Endothelial cell of umbilical vein (primary cell): ENCODE results near the gene TCF7L2. TPM values are rescaled to one million over a fixed set of nuclear protein-coding genes. Genes with fewer than 3 reads are reported as not detected.

ENCODE experiments used
- BruUV-seq: library from RNA; stranded (reverse); fragments of 400-500 nt; replicated peaks from 2 replicates; lab custom pipeline; 2021; lab: Mats Ljungman, UMichigan
- CTCF ChIA-PET: fragments of 300-600, 350-600 bp; sonication (Branson Sonifier 250); formaldehyde crosslinking; loops from one replicate; lab custom pipeline; 2021; ENCODE audit warnings: antibody characterized with exemption, inconsistent platforms; lab: Charles Lee
- POLR2A ChIA-PET: fragments of 300-600, 350-600 bp; sonication (Branson Sonifier 250); formaldehyde crosslinking; loops from one replicate; lab custom pipeline; 2021; ENCODE audit warnings: antibody characterized with exemption, inconsistent platforms; lab: Charles Lee
- DNase-seq: peaks from one replicate; pipeline ENCODE4 v3.0.0-alpha.2; 2011; ENCODE audit warnings: low read depth, low spot score
- FAIRE-seq: peaks from 2 replicates; lab custom pipeline; 2011; peaks lifted over from hg19 to GRCh38; lab: Jason Lieb, UNC
- H2AFZ ChIP-seq: 2 replicates; pipeline ENCODE4 v1.6.0; 2012; ENCODE audit warnings: low read depth, low read length, control low read depth, inconsistent platforms
- H3K27ac ChIP-seq: 2 replicates; pipeline ENCODE4 v1.5.1; 2011; ENCODE audit warnings: low read depth, mild to moderate bottlenecking, control low read depth, low read length, moderate library complexity; ENCODE audit not compliant: insufficient read depth
- H3K27me3 ChIP-seq, 2 experiments: 2 replicates each; pipeline versions ENCODE4 v1.6.0 to v1.6.1; 2011; ENCODE audit warnings: low read length in 2 of 2, mixed read lengths in 1 of 2; ENCODE audit not compliant: control insufficient read depth in 2 of 2, insufficient read depth in 2 of 2
- H3K36me3 ChIP-seq, 2 experiments: 2 replicates in 1 of 2; 3 replicates in 1 of 2; pipeline ENCODE4 v1.5.1; 2011; ENCODE audit warnings: low read length in 2 of 2, mild to moderate bottlenecking in 1 of 2, moderate library complexity in 1 of 2; ENCODE audit not compliant: control insufficient read depth in 2 of 2, insufficient read depth in 2 of 2; ENCODE audit errors: extremely low read depth in 1 of 2
- H3K4me1 ChIP-seq: 3 replicates; pipeline ENCODE4 v1.5.1; 2011; ENCODE audit warnings: mild to moderate bottlenecking, low read length; ENCODE audit not compliant: control insufficient read depth, insufficient read depth; ENCODE audit errors: extremely low read depth
- H3K4me2 ChIP-seq: 2 replicates; pipeline ENCODE4 v1.6.1; 2011; ENCODE audit warnings: low read length, control low read depth, mixed read lengths; ENCODE audit not compliant: insufficient read depth
- H3K4me3 ChIP-seq, 3 experiments: fragments of 200-600 bp in 1 of 3; sonication (generic), shearing (Covaris generic) in 1 of 3; replicated peaks in 1 of 3; 2 replicates each; pipeline ENCODE4 v1.5.1; 2011 to 2016; ENCODE audit warnings: control low read depth in 3 of 3, low read length in 3 of 3, mild to moderate bottlenecking in 2 of 3, inconsistent platforms in 1 of 3, low read depth in 1 of 3, moderate library complexity in 1 of 3; ENCODE audit not compliant: insufficient read depth in 1 of 3
- H3K79me2 ChIP-seq: 2 replicates; pipeline ENCODE4 v1.6.0; 2012; ENCODE audit warnings: low read length, inconsistent platforms; ENCODE audit not compliant: control insufficient read depth, insufficient read depth
- H3K9ac ChIP-seq: replicated peaks from 2 replicates; pipeline ENCODE3; 2011; ENCODE audit warnings: low read length, control low read depth; ENCODE audit not compliant: insufficient read depth; ENCODE audit errors: extremely low read depth
- H3K9me1 ChIP-seq: replicated peaks from 3 replicates; pipeline ENCODE4 v1.6.0; 2011; ENCODE audit warnings: mild to moderate bottlenecking, low read length; ENCODE audit not compliant: control insufficient read depth, insufficient read depth; ENCODE audit errors: extremely low read depth
- H3K9me3 ChIP-seq: replicated peaks from 2 replicates; pipeline ENCODE4 v1.5.1; 2012; ENCODE audit warnings: low read length, inconsistent platforms; ENCODE audit not compliant: control insufficient read depth, insufficient read depth
- H4K20me1 ChIP-seq: replicated peaks from 2 replicates; pipeline ENCODE3; 2011; ENCODE audit warnings: mild to moderate bottlenecking, low read length; ENCODE audit not compliant: control insufficient read depth, insufficient read depth; ENCODE audit errors: extremely low read depth
- CTCF ChIP-seq, 2 donors: IDR thresholded peaks; 1 replicate in 1 of 2; 2 replicates in 1 of 2; pipeline ENCODE4 v1.5.1; 2011; ENCODE audit warnings: low read length in 2 of 2, mild to moderate bottlenecking in 2 of 2, moderate library complexity in 2 of 2, control low read depth in 1 of 2, inconsistent platforms in 1 of 2, low read depth in 1 of 2; ENCODE audit not compliant: insufficient read depth in 1 of 2; ENCODE audit errors: extremely low read depth in 1 of 2
- EZH2 ChIP-seq: IDR thresholded peaks from 2 replicates; pipeline ENCODE4 v1.6.1; 2012; ENCODE audit warnings: borderline replicate concordance, low read depth, mild to moderate bottlenecking, moderate library complexity, low read length, inconsistent platforms; ENCODE audit not compliant: severe bottlenecking
- FOS ChIP-seq: IDR thresholded peaks from 2 replicates; pipeline ENCODE4 v1.6.1; 2011; ENCODE audit warnings: mild to moderate bottlenecking, low read length, moderate library complexity, borderline replicate concordance; ENCODE audit not compliant: insufficient read depth
- GATA2 ChIP-seq: IDR thresholded peaks from 2 replicates; pipeline ENCODE4 v1.7.0; 2011; ENCODE audit warnings: low read depth, mild to moderate bottlenecking, moderate library complexity, mixed read lengths, low read length; ENCODE audit not compliant: insufficient read length, insufficient read depth
- JUN ChIP-seq: IDR thresholded peaks from 2 replicates; pipeline ENCODE4 v1.6.1; 2011; ENCODE audit warnings: borderline replicate concordance, low read depth; ENCODE audit not compliant: insufficient read length, insufficient read depth
- MYC ChIP-seq: IDR thresholded peaks from one replicate; pipeline ENCODE4 v1.6.1; 2011; ENCODE audit warnings: mild to moderate bottlenecking, low read depth, low read length
- POLR2A ChIP-seq: IDR thresholded peaks from 2 replicates; pipeline ENCODE4 v1.6.1; 2012; ENCODE audit warnings: low read depth, mild to moderate bottlenecking, control low read depth, low read length
- POLR2AphosphoS5 ChIP-seq: IDR thresholded peaks from 2 replicates; pipeline ENCODE4 v1.6.1; 2012; ENCODE audit warnings: low read depth, mild to moderate bottlenecking, control low read depth, low read length, moderate library complexity; ENCODE audit not compliant: insufficient read depth
- dilution Hi-C: fragments of 300-500 bp; cut with MboI; formaldehyde crosslinking; loops from one replicate; pipeline ENCODE4 v1.15.0; 2019; ENCODE audit warnings: low sequenced_read_pairs; ENCODE audit not compliant: extremely low pct_ligation_motif_present
- intact Hi-C: fragments of 100-400 bp; cut with micrococcal nuclease; formaldehyde crosslinking; loops from one replicate; pipeline ENCODE4 v1.10.0; 2022
- polyA plus RNA-seq, 4 experiments: library from polyadenylated mRNA; depleted of rRNA in 3 of 4; stranded (reverse) in 3 of 4; unstranded in 1 of 4; fragments of >200 nt; gene quantifications; 2 replicates each; pipeline versions ENCODE4 v1.2.1 to v1.2.3, GENCODE V29; 2011 to 2012; ENCODE audit warnings: missing spikeins in 1 of 4
- total RNA-seq: library from RNA; stranded (reverse); gene quantifications from 2 replicates; pipeline ENCODE4 v1.2.3, GENCODE V29; 2021
- TF ChIP-seq, protein P1 (sequence below): IDR thresholded peaks from 2 replicates; pipeline ENCODE4 v1.6.1; 2011; ENCODE audit not compliant: insufficient read depth, insufficient read length

TCF7L2 gene
- total and polyA plus RNA-seq, 2 donors (not counting 3 experiments of a cell fraction or from before 2014, with no cell fraction given) = 9.9 to 21.8 TPM

DNA sequence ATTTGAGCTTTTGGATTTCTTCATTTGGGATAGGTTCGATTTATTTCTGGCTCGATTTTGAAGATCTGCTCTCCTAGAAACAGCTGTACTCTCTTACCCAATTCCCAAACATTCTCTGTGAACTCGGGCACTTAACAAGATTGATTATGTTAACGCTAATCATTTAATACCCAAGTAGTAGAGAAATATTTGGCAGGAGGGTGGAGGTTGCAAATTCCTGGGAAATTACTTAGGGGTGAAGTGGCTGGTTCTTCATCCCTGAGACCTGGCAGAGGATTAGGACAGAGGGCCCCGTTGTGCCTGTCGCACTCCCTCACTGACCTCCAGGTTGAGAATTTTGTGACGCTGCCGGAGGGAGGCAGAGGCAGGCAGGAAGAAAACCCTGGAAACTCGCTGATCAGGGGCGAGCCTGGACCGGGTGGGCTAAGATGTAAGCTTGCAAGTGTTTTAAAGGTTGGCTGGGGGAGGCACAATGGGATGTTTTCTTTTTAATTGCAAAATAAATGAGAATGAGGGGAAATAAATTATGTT, 182.6 kb downstream of the TCF7L2 start:
- H4K20me1 ChIP-seq = no peaks in the 10 kb centered on the region
- no peaks in the 10 kb centered on the region for H3K9me3 ChIP-seq
- dilution Hi-C loops = no loop called here
- BruUV-seq = no TSS peak
- no peaks in the 10 kb centered on the region for H3K79me2 ChIP-seq
- intact Hi-C loops = no loop called here
- FAIRE-seq = no peak
- no peaks in the 10 kb centered on the region for H3K27me3 ChIP-seq
- POLR2A ChIA-PET = no interaction called here
- H3K4me1 ChIP-seq = no peaks in the 10 kb centered on the region
- no peak for TF ChIP-seq POLR2A
- no peak for TF ChIP-seq GATA2
- TF ChIP-seq, protein P1, sequence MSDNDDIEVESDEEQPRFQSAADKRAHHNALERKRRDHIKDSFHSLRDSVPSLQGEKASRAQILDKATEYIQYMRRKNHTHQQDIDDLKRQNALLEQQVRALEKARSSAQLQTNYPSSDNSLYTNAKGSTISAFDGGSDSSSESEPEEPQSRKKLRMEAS = no peak
- TF ChIP-seq CTCF (IDR thresholded peaks at IDR 0.05; ENCODE audit: extremely low read depth in 1 of 2, insufficient read depth in 1 of 2, low read depth in 1 of 2, low read length in 2 of 2) = no peak
- TF ChIP-seq FOS = no peak
- TF ChIP-seq POLR2AphosphoS5 = no peak
- TF ChIP-seq EZH2 = no peak
- no peak for TF ChIP-seq JUN
- no peak for TF ChIP-seq MYC
- DNase-seq = no peak
- H2AFZ ChIP-seq = no peak overlapping the region
- CTCF ChIA-PET = interaction anchor here (3.1 kb wide), 1 partner anchor 252 kb away, joined by 10 read pairs; no protein-coding TSS in a partner anchor
- no peak overlapping the region for H3K27ac ChIP-seq
- no peak overlapping the region for H3K9ac ChIP-seq
- no peak overlapping the region for H3K4me2 ChIP-seq
- H3K4me3 ChIP-seq = no peak overlapping the region
- no peaks in the 10 kb centered on the region for H3K9me1 ChIP-seq
- H3K36me3 ChIP-seq = no peaks in the 10 kb centered on the region
